ENCODE results near the gene NKG7.

Gene NKG7

GRCh38 chr19:51357952-51358351 lies 14.5 kb downstream of the NKG7 start:
- no peak for DNase-seq

- DNase-seq = no peak
Observed at GRCh38 chr19:51356159-51356801, 16.2 kb downstream of the NKG7 start.

GRCh38 chr19:51354742-51355148 lies 17.7 kb downstream of the NKG7 start:
- DNase-seq = no peak

GRCh38 chr19:51354103-51354741 lies 18.2 kb downstream of the NKG7 start:
- no peak for DNase-seq

GRCh38 chr19:51352783-51353360 lies 19.6 kb downstream of the NKG7 start:
- DNase-seq = no peak

- DNase-seq = no peak
Observed at GRCh38 chr19:51351266-51351990, 21.0 kb downstream of the NKG7 start.

GRCh38 chr19:51347209-51347928 lies 25.1 kb downstream of the NKG7 start:
- DNase-seq = no peak

GRCh38 chr19:51346742-51347141 lies 25.7 kb downstream of the NKG7 start:
- DNase-seq = no peak

- DNase-seq = no peak
Observed at GRCh38 chr19:51345076-51345620, 27.3 kb downstream of the NKG7 start.

- DNase-seq = no peak
Observed at GRCh38 chr19:51342631-51343569, 29.6 kb downstream of the NKG7 start.

- DNase-seq = no peak
Observed at GRCh38 chr19:51341976-51342580, 30.4 kb downstream of the NKG7 start, which contains the start of gene VSIG10L. Gene VSIG10L (minus strand): TSS chr19:51342139. CDS start chr19:51342124, 15 bp downstream.

- no peak for DNase-seq
Observed at GRCh38 chr19:51341066-51341465, 31.4 kb downstream of the NKG7 start.

- peak; percentile 80 for DNase-seq
Observed at GRCh38 chr19:51339687-51340656, 32.5 kb downstream of the NKG7 start.

GRCh38 chr19:51339313-51339686 lies 33.2 kb downstream of the NKG7 start:
- no peak for DNase-seq

GRCh38 chr19:51338563-51339312 lies 33.7 kb downstream of the NKG7 start:
- DNase-seq = peak; percentile 55

GRCh38 chr19:51337861-51338562 lies 34.4 kb downstream of the NKG7 start:
- DNase-seq = no peak

- DNase-seq = no peak
Observed at GRCh38 chr19:51337141-51337860, 35.2 kb downstream of the NKG7 start.

All from NCI-H2029 (cell line).